GM18907 (cell line): ENCODE results near the gene TFEB.

ENCODE experiments used
- ATAC-seq: cut with Tn5 transposase; IDR thresholded peaks from one replicate; pipeline ENCODE4 v1.9.1; 2021; ENCODE audit warnings: mild to moderate bottlenecking, moderate library complexity; ENCODE audit not compliant: unreplicated experiment

The TFEB gene

GRCh38 chr6:41707565-41708200, 27.7 kb downstream of the TFEB start:
- ATAC-seq, result no peak

- no peak for ATAC-seq
Observed at GRCh38 chr6:41706876-41707564, 28.4 kb downstream of the TFEB start.

- ATAC-seq, result peak; percentile 74
Observed at GRCh38 chr6:41705996-41706835, 29.2 kb downstream of the TFEB start.

GRCh38 chr6:41705311-41705995, 30.0 kb downstream of the TFEB start:
- no peak for ATAC-seq

GRCh38 chr6:41704656-41705310, 30.6 kb downstream of the TFEB start:
- no peak for ATAC-seq

GRCh38 chr6:41704028-41704427, 31.4 kb downstream of the TFEB start:
- ATAC-seq, result no peak

GRCh38 chr6:41702771-41703494, 32.5 kb downstream of the TFEB start:
- no peak for ATAC-seq

- ATAC-seq, result no peak
Observed at GRCh38 chr6:41702089-41702745, 33.2 kb downstream of the TFEB start.

GRCh38 chr6:41700463-41701347, 34.7 kb downstream of the TFEB start:
- no peak for ATAC-seq

GRCh38 chr6:41699063-41699462, 36.3 kb downstream of the TFEB start:
- no peak for ATAC-seq

- ATAC-seq, result no peak
Observed at GRCh38 chr6:41697861-41698781, 37.3 kb downstream of the TFEB start.

- no peak for ATAC-seq
Observed at GRCh38 chr6:41696788-41697187, 38.6 kb downstream of the TFEB start.

- ATAC-seq, result no peak
Observed at GRCh38 chr6:41695825-41696224, 39.6 kb downstream of the TFEB start.

GRCh38 chr6:41694815-41695526, 40.4 kb downstream of the TFEB start:
- ATAC-seq, result no peak

- ATAC-seq, result no peak
Observed at GRCh38 chr6:41693281-41694240, 41.8 kb downstream of the TFEB start.

- no peak for ATAC-seq
Observed at GRCh38 chr6:41692730-41693129, 42.7 kb downstream of the TFEB start.
